GM21360 (cell line): ENCODE measurements around the gene RCAN2.
"Not testable (repeated sequence)": the region's sequence is repeated elsewhere in the genome, so short reads cannot be mapped to it uniquely, and the experiment has no call there.

Experiments used
- ATAC-seq: cut with Tn5 transposase; IDR thresholded peaks from one replicate; pipeline ENCODE4 v1.9.1; 2021; ENCODE audit warnings: mild to moderate bottlenecking, moderate library complexity; ENCODE audit not compliant: unreplicated experiment

Gene RCAN2

DNA sequence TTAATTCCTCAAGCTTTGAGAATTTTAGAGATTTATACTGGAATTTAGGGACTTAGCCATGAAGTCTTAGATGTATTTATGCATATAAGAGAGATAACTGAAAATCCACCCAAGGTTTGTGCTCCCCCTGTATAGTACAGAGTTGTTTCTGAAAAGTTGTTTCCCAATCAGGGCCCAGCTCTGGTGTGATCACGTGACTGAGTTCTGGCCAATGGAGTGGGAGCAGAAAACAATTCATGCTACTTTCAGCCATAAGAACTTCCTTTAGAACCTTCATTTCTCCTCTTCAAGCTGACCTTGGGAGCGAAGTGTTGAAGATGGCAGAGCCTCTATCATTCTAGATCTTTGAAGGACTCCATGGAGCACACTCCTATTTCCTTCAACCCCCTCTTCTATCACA lies 151.0 kb downstream of the RCAN2 start:
- no peak for ATAC-seq

DNA sequence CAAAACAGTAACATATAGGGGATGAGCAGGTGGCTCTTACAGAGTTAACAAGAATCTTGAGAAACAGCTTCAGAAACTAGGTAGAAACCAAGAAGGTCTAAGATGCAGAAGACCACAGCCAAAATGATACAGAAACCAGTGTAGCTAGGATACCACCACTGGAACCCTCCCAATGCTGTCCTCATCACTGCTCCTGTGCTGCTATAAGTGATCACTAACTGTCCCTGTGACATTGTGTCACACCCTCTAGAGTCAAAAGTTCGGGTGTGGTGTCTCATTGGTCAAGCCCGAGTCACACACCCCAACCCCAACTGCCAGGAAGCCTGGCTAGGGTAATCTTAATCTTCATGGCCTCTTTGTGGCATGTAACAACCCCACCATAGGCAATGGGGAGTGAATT lies 153.1 kb downstream of the RCAN2 start:
- ATAC-seq = no peak

DNA sequence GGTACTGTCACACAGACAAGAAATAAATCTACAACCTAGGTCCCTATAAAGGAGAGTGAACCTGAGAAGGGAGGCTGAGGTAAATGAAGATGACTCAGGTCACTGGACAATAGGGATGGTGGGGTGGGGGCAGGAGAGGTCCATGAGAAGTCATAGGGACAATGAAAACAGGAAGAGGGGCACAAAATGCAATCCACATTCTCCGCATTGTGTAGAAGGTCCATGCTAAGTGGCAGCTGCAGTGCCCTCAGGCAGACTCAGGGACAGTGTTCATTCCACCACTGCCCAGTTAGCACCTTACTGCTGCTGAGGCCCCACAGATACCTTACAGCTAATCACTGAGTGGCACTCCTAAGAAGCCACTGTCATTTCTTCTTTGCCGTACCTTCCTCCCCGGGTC lies 156.8 kb downstream of the RCAN2 start:
- no peak for ATAC-seq

DNA sequence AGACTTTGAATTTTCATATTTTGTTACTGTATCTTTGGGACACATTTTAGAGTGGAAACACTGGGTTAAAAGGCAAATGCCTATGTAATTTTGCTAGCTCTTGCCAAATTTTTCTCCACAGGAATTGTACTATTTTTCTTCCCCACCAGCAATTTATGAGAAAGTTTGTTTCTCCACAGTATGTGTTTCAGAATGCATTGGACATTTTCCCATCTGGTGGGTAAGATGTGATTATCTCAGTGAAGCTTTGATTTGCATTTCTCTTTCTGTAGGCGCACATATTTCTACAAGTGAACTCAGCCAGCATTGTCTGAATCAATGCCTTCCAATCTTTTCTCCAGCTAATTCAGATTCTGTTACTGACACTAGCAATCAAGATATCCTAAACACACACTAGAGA lies 157.8 kb downstream of the RCAN2 start:
- no peak for ATAC-seq

DNA sequence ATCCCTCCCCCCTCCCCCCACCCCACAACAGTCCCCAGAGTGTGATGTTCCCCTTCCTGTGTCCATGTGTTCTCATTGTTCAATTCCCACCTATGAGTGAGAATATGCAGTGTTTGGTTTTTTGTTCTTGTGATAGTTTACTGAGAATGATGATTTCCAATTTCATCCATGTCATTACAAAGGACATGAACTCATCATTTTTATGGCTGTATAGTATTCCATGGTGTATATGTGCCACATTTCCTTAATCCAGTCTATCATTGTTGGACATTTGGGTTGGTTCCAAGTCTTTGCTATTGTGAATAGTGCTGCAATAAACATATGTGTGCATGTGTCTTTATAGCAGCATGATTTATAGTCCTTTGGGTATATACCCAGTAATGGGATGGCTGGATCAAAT lies 158.8 kb downstream of the RCAN2 start:
- not testable (repeated sequence) for ATAC-seq

DNA sequence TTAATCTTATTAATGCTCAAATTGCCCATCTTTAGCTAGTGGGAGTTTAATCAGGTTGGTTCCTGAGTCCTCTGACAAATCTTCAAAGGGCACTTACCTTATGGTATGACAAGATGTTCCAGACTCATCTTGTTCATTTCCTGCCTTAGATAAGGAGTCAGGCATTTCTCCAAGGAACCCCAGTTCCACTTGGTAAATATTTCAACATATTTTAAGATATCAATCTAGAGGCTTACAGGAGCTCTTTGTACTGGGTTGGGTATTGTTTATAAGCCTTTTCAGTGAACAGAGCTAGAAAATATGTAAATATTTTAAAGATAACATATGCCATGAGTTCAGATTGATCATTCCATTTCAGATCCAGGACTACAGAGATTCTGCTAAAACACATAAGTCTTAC lies 159.8 kb downstream of the RCAN2 start:
- ATAC-seq = no peak

DNA sequence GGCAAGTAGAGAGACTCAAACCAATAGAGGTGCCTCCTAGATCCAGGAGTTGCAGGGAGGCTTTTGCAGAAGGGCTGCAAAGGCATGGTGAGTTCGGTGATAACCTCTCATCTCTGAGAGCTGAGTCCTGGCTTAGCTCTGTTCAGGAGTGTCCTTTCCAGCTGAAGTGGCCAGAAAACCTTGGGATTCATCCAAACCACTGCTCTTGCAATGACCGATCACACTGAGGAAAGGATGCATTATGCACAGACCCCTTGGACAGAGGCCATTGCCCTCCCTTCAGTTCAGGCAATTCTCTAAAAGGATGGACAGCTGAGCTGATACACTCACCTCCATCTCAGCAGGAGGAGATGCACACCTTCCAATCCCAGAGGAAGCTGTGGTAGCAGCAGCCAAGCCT lies 161.7 kb downstream of the RCAN2 start:
- ATAC-seq = no peak

DNA sequence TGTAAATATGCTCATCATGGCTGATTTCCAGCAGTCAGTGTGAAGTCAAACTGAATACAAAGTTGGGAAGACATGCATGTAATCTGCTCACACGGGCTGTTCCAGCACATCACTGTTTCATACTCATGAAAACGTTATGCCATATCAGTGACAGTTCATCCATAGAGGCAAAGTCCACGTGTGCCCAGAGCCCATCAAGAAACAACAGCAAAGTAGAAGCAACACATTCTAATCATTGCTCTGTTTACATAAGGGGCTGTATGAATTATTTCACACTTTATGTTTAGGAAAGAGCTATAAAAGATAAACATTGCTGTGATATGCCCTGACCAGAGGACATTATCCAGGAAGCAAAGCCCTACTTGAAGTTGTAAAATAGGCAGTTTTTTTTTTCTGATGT lies 163.5 kb downstream of the RCAN2 start:
- no peak for ATAC-seq

DNA sequence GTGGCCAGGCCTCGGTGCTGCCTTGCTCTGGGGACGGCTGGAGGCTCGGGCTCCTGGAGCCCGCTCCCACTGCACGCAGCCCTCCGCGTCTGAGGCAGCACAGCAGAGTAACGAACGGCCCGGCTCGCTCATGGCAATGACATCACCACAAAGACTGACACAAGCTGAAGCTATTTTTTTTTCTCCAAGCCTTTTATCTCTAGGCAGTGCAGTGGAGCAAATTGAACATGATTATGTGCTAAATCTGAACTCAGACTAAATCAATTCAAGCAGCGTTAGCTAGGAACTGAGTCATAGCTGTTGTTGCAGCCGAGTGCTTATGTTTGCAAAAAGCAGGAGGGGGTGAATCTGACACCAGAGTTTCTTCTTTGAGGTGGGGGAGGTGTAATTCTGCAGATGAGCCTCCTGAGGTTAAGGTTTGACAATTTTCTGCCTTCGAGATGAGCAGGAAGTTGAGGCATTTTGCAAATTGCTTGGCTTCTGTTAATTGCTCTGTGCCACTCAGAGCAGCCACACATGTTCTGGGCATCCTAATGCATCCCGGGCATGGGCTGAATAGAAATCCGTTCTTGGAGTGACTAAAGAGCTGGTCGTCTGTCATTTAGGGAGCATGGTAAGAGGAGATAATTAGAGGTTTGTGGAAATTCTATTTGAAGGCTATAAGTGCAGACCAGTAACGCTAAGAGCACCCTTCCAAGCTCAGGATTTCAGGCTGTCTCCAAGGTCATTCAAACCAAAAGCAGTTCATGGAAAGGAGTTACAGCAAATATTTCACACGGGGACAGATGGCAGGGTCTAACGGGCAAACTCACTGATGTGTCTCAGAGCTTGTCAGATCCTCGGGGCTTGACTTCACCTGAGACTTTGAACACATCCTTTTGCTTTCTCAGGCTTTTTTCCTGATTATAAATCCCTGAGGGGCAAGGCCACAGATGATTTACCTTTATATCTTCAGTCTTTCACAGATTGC lies 165.4 kb downstream of the RCAN2 start:
- ATAC-seq = no peak

DNA sequence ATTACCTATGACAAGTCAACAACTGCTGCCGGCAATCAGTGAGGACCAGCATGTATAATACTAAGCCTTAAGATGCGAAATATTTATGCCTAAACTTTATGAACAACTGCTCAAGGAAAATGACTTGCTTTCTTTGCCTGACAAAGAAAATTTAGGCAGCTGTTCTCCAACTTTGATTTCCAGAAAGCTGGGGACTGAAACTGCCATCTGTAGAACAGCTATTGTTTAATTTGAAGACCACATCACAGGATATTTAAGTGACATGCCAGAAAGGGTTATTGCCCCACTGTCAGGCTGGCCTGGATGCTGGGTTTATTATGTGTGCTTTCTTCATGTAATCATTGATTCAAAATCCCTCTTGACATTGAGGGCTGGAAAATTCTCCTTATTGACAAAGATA lies 166.5 kb downstream of the RCAN2 start:
- no peak for ATAC-seq

DNA sequence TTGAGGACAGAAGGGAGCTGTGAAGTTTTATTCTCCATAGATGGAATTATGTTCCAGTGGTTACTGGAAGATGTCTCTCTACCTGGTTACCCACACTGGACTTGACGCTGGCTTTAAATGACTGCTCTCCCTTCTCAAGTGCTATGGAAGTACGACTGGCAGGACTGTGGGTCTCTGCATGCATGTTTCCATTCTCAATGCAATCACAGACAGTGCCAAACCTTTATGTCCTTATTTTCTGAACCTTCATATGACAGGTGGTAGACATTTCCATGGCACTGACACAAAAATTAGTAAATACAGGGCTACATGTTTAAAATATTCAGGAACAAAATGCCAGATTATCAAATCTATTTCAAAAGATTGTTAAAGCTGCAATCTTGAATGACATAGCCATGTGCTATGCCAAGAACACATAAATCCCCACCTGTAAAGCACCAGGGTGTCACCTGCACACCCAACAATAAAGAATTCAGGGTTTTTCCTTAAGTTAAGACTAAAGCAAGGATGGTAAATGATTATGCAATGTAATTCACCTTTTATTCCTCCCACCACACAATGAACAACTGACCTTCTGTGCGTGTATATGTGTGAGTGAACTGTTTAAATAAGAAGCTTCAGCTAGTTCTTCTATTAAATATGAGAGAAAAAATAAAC lies 167.2 kb downstream of the RCAN2 start:
- ATAC-seq = no peak

DNA sequence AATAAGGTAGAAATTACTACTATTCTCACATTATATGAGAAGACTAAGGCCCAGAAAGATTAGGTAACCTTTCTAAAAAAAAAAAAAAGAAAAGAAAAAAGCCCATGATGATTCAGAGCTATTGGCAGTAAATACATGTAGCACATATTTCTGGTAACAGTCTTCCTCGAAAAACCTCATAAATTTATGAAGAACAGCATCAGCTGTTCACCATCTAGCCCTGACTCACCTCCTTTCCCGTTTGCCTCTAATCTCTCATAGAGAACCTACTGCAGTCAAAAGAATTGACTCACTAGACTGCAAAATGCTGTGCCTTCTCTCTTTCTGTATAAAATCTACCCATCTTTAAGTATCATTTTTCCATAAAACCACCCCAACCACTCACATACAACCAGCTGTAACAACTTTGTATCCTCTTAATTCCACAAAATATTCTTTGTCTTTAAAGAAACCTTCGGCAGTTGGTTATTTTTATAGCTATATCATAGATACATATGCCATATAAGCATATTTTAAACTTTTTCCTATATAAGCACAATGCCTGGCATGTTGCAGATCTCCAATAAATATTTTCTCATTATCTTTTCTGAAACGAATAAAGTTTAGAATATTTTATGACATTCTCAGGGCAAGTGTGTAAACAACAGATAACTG lies 167.8 kb downstream of the RCAN2 start:
- ATAC-seq = no peak

DNA sequence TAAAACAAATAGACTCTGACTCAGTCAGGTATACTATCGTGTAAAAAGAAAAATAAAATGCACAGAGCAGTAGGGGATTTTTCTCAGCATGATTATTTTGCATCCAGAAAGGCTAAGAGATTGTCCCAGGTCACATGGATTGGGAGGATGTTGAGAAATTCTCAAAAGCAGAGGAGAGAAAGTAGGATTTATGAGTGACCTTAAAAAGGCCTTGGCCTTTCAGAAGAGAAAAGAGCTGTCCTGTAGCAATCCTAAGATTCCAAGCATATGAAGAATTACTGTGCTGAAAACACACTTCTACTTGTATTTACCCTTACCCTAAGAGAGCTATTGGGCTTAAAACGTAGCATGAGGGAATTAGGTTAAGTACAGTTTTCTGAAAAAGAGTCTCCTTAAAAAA lies 170.7 kb downstream of the RCAN2 start:
- no peak for ATAC-seq

DNA sequence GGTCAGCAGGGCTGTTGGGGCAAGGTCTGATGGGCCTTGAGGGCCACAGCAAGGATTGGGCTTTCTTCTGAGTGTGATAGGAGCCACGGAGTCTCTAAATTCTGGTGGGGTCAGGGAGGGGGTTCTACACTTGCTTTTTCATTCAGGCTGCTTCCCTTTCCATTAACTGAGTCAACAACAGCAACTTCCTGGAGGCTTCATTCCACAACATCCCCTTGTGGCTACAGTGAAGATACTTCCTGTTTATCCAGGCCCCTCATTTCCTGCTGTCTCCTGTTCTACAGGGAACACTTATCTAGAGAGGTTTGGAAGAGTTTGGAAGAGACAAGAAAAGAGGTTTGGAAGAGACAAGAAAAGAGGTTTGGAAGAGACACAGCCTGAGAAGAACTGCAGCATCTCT lies 175.7 kb downstream of the RCAN2 start:
- ATAC-seq = no peak

DNA sequence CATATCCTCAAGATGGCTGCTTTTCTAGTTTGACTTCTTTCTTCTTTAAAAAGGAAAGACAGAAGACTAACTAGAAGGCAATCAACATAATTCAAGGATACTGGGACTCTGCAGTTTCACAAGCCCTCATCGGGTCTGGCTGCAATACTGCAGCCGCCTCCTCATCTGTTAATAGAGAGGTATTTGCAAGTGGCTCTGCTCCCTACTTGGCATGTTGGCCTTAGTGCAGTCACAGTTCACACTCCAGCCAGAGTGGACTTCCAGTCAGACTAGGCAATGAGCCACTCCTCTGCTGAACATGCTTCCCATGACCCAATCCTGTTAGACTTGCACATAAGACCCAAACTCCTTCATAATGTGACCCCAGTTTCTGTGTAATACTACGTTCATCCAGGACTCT lies 178.6 kb downstream of the RCAN2 start:
- no peak for ATAC-seq

DNA sequence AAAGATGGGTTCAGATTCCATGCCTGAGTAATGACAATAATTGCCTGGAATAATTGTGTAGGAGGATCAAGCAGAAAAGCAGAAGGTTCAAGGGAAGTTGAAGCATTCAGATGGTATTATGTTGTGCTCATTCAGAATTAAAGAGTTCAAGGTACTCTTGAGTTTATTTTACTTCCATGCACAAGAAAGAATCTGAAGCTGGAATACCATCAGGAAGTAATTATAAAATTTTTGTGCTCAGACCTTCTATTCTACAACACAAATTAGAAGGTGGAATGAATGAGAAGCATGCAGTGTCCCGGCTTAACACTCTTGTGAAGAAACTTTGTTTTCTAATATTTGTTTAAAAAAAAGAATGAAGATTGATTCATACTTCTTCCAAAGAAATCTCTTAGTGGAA lies 181.1 kb downstream of the RCAN2 start:
- ATAC-seq = no peak

DNA sequence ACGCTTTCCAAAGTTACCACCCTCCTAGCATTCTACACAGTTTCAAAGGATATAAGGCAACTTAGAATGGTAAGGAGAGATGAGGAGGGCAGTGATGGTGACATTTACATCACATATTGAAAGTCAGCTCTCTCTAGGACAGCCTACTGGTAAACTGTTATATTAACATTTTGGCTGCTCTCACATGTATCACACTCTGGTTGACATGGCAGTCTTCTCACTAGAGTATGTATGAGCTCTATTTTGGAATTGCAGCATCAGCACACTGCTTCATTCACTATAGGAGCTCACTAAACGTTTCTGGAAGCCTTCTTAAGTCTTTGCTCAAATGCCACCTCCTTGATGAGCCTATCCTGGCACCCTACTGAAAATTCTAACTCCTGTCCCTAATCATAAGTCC lies 184.8 kb downstream of the RCAN2 start:
- no peak for ATAC-seq

DNA sequence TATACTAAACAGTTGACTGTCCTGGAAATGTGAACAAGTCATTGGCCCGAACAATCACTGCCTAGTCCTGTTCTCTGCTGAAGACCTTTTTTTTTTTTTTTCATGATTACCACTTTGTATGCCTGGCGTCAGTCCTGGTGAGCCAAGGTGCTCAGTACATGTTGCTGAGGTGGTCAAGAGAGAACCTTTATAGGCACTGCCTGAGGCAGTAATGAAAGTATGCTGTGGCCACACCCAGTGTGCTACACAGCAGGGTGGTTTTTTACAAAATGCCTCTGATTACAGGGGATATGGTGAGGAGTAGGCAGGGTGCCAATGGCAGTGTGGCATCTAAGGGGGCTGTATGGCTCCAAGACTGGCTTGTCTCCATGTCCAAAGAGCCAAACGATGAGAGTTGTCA lies 185.4 kb downstream of the RCAN2 start:
- no peak for ATAC-seq

DNA sequence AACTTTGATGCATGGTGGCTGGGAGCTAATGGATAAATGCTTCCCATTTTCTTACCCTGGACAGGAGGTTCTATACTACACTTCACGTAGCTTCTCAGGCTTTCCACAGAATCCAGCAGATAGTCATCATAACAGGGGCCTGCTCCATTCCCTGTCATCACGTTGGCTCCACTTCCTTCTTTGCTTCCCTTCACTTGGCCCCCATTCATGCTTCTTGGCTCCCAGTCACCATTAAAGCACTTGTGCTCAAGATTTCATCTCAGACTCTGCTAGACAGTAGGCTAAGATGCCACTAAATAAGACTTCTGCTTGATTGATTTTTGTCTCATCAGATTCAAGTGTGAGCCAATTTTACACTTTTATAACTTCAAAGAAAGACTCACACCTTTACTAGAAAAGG lies 186.0 kb downstream of the RCAN2 start:
- ATAC-seq = no peak

DNA sequence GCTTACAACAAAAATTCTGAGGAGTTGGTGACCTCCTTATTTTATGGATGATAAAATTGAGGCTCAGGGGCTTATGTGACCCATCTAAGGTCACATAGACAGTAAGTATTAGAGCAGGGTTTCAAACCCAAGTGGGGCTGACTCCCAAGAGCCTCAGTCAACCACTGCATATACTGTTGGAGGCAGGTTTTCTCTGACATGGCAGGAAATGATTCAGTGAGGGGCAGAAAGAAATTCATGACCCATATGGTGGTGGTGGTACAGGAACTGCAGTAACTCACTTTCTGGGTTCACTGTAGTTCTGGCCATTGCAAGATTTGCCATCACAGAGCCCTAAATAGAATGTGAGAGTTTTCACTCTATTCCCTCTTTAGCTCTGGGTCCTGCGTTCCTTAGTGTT lies 188.4 kb downstream of the RCAN2 start:
- ATAC-seq = no peak

DNA sequence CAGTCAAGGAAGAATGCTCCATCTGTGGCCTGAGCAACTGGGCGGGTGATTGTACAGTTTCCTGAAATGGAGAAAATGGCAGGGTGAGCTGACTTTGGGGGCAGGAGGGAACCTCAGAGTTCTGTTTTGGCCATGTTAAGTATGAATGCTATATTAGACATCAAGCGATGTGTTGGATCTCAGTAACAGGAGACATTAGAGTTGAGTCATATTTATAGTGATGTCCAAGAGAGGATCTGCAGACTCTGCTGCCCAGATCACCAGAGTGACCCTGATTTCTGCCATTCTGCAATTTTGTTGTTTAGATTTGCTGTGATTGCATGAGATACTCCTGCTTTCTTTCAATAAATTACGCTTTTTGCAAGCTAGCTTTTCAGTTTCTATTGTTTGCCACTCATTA lies 189.1 kb downstream of the RCAN2 start:
- ATAC-seq = no peak

DNA sequence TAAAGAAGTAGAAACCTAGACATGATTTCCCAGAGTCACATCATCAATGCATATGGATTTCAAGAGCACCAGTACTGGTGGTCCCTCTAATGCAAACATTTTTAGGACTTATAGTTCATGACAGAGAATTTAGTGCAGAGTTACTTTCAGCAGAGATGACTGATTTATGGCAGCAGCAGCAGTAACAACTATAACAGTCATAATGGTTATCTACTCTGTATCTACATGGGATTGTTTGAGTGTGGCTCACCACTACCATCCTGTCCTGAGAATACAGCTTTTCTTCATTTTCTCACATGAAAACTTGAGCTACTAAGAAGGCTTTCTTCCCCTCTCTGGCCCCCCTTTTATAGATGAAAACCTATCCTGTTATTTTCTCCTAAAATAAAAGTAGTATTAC lies 192.0 kb downstream of the RCAN2 start:
- ATAC-seq = no peak
